HepG2 (cell line): ENCODE measurements around the gene LCMT2. TPM values are rescaled to one million over a fixed set of nuclear protein-coding genes. Genes with fewer than 3 reads are reported as not detected.

Source experiments
- ATAC-seq: fragments of 200-7000 bp; cut with Tn5 transposase; 3 replicates; pipeline ENCODE4 v1.9.1; 2020; ENCODE audit warnings: mild to moderate bottlenecking, moderate library complexity
- BruUV-seq: library from RNA; stranded (reverse); fragments of 400-500 nt; replicated peaks from 2 replicates; lab custom pipeline; 2021; lab: Mats Ljungman, UMichigan
- CTCF ChIA-PET: fragments of 300-600 bp; formaldehyde crosslinking; extraction: SDS; loops from one replicate; lab custom pipeline; 2021; ENCODE audit warnings: low total read pairs, inconsistent platforms, low intra/inter-chr PET ratio; lab: Yijun Ruan, JAX
- POLR2A ChIA-PET: fragments of 350-600 bp; sonication (Branson Sonifier 250); formaldehyde crosslinking; loops from one replicate; lab custom pipeline; 2020; ENCODE audit warnings: antibody characterized with exemption, inconsistent platforms; lab: Yijun Ruan, JAX
- DNase-seq: peaks from one replicate; pipeline ENCODE4 v3.0.0-alpha.2; 2015; ENCODE audit warnings: low spot score
- FAIRE-seq: peaks from 3 replicates; lab custom pipeline; 2011; peaks lifted over from hg19 to GRCh38; lab: Jason Lieb, UNC
- H2AFZ ChIP-seq: one replicate; pipeline ENCODE4 v1.6.1; 2011; ENCODE audit warnings: low read length, inconsistent platforms
- H3K27ac ChIP-seq: fragments of 300-600 bp; 3 replicates; pipeline ENCODE4 v1.8.0; 2011; ENCODE audit warnings: mixed run types, mild to moderate bottlenecking, mixed read lengths, low read length, inconsistent platforms; ENCODE audit not compliant: insufficient read depth; ENCODE audit errors: extremely low read length
- H3K27me3 ChIP-seq, 2 experiments: fragments of 200-600 bp in 1 of 2; 2 replicates in 1 of 2; 3 replicates in 1 of 2; pipeline versions ENCODE4 v1.6.0 to v1.8.0; 2011; ENCODE audit warnings: low read length in 2 of 2, mild to moderate bottlenecking in 2 of 2, moderate library complexity in 2 of 2, inconsistent platforms in 1 of 2; ENCODE audit not compliant: insufficient read depth in 2 of 2, control insufficient read depth in 1 of 2
- H3K36me3 ChIP-seq, 2 experiments: fragments of 200-600 bp in 1 of 2; replicated peaks in 1 of 2; 2 replicates in 1 of 2; 3 replicates in 1 of 2; pipeline versions ENCODE4 v1.5.1 to v1.8.0; 2011; ENCODE audit warnings: low read length in 2 of 2, inconsistent platforms in 1 of 2; ENCODE audit not compliant: insufficient read depth in 2 of 2, control insufficient read depth in 1 of 2
- H3K4me1 ChIP-seq: 2 replicates; pipeline ENCODE4 v1.5.1; 2012; ENCODE audit warnings: low read length, inconsistent platforms; ENCODE audit not compliant: insufficient read depth
- H3K4me2 ChIP-seq: 2 replicates; pipeline ENCODE4 v1.6.0; 2011; ENCODE audit warnings: low read depth, low read length, inconsistent platforms
- H3K4me3 ChIP-seq, 3 experiments: fragments of 200-600 bp in 1 of 3; sonication (generic), shearing (Covaris generic) in 1 of 3; replicated peaks in 1 of 3; 2 replicates each; pipeline ENCODE4 v1.5.1; 2011 to 2016; ENCODE audit warnings: low read length in 3 of 3, inconsistent platforms in 2 of 3, low read depth in 2 of 3, mild to moderate bottlenecking in 2 of 3, control low read depth in 1 of 3, mixed read lengths in 1 of 3; ENCODE audit not compliant: insufficient read depth in 1 of 3
- H3K79me2 ChIP-seq: one replicate; pipeline ENCODE4 v1.6.1; 2011; ENCODE audit warnings: low read length, inconsistent platforms; ENCODE audit not compliant: insufficient read depth
- H3K9ac ChIP-seq: 2 replicates; pipeline ENCODE4 v1.6.0; 2011; ENCODE audit warnings: mild to moderate bottlenecking, low read depth, low read length, inconsistent platforms; ENCODE audit not compliant: insufficient read depth
- H3K9me3 ChIP-seq: 2 replicates; pipeline ENCODE4 v1.5.1; 2012; ENCODE audit warnings: mild to moderate bottlenecking, low read length
- H4K20me1 ChIP-seq: 2 replicates; pipeline ENCODE4 v1.6.0; 2011; ENCODE audit warnings: inconsistent platforms, mild to moderate bottlenecking, low read length, moderate library complexity; ENCODE audit not compliant: insufficient read depth
- AGO2 ChIP-seq: fragments of 200-400 bp; formaldehyde crosslinking; optimal IDR thresholded peaks from 2 replicates; pipeline ENCODE3; 2017; ENCODE audit warnings: mild to moderate bottlenecking, low read depth, low read length, moderate library complexity
- ELF1 ChIP-seq: sonication (generic); formaldehyde crosslinking; IDR thresholded peaks from 2 replicates; pipeline ENCODE4 v1.4.0; 2020; ENCODE audit warnings: missing genetic modification reagents
- HNF4A ChIP-seq: sonication (generic); formaldehyde crosslinking; IDR thresholded peaks from 2 replicates; pipeline ENCODE4 v1.4.0; 2020; ENCODE audit warnings: missing genetic modification reagents
- HNRNPLL ChIP-seq: fragments of 200-400 bp; formaldehyde crosslinking; IDR thresholded peaks from 2 replicates; pipeline ENCODE4 v1.6.1; 2017; ENCODE audit warnings: mild to moderate bottlenecking, low read depth, low read length; ENCODE audit not compliant: poor library complexity, severe bottlenecking
- HOXA9 ChIP-seq: sonication (generic); formaldehyde crosslinking; IDR thresholded peaks from 2 replicates; pipeline ENCODE4 v1.8.1; 2022; ENCODE audit warnings: missing genetic modification reagents, mild to moderate bottlenecking, moderate library complexity, borderline replicate concordance
- NFKBIZ ChIP-seq: IDR thresholded peaks from 2 replicates; pipeline ENCODE4 v1.6.1; 2018; ENCODE audit warnings: missing genetic modification reagents, missing compliant biosample characterization
- NRL ChIP-seq: sonication (generic); formaldehyde crosslinking; IDR thresholded peaks from 2 replicates; pipeline ENCODE4 v1.5.0; 2020; ENCODE audit warnings: missing genetic modification reagents, mild to moderate bottlenecking, moderate library complexity, borderline replicate concordance
- PRDM4 ChIP-seq: sonication (generic); formaldehyde crosslinking; IDR thresholded peaks from 2 replicates; pipeline ENCODE4 v1.9.0; 2021; ENCODE audit warnings: missing genetic modification reagents, borderline replicate concordance
- SAP130 ChIP-seq: IDR thresholded peaks from 2 replicates; pipeline ENCODE4 v1.6.1; 2016; ENCODE audit warnings: low read depth
- TBX2 ChIP-seq: sonication (generic); formaldehyde crosslinking; IDR thresholded peaks from 2 replicates; pipeline ENCODE4 v1.5.0; 2020; ENCODE audit warnings: missing genetic modification reagents, mild to moderate bottlenecking, borderline replicate concordance
- TFAP4 ChIP-seq: sonication (generic); IDR thresholded peaks from 2 replicates; pipeline ENCODE4 v1.6.1; 2016; ENCODE audit warnings: low read depth, borderline replicate concordance
- ZBTB20 ChIP-seq: sonication (generic); formaldehyde crosslinking; IDR thresholded peaks from 2 replicates; pipeline ENCODE4 v1.8.1; 2023; ENCODE audit warnings: missing genetic modification reagents, low read depth, mild to moderate bottlenecking, borderline replicate concordance
- ZBTB44 ChIP-seq: sonication (generic); formaldehyde crosslinking; IDR thresholded peaks from 2 replicates; pipeline ENCODE4 v1.4.0; 2020; ENCODE audit warnings: missing genetic modification reagents
- ZFP41 ChIP-seq: sonication (generic); formaldehyde crosslinking; IDR thresholded peaks from 2 replicates; pipeline ENCODE4 v1.4.0; 2020; ENCODE audit warnings: mild to moderate bottlenecking, missing genetic modification reagents, borderline replicate concordance
- ZIK1 ChIP-seq: sonication (generic); formaldehyde crosslinking; IDR thresholded peaks from 2 replicates; pipeline ENCODE4 v1.5.0; 2020; ENCODE audit warnings: mild to moderate bottlenecking, low read depth, missing genetic modification reagents, borderline replicate concordance
- ZNF343 ChIP-seq: sonication (generic); formaldehyde crosslinking; IDR thresholded peaks from 2 replicates; pipeline ENCODE4 v1.4.0; 2020; ENCODE audit warnings: mild to moderate bottlenecking, missing genetic modification reagents
- ZNF567 ChIP-seq: sonication (generic); formaldehyde crosslinking; IDR thresholded peaks from 2 replicates; pipeline ENCODE4 v1.8.1; 2023; ENCODE audit warnings: mild to moderate bottlenecking, missing genetic modification reagents, borderline replicate concordance
- ZNF703 ChIP-seq: sonication (generic); formaldehyde crosslinking; IDR thresholded peaks from 2 replicates; pipeline ENCODE4 v1.5.1; 2020; ENCODE audit warnings: missing genetic modification reagents, mild to moderate bottlenecking, moderate library complexity, borderline replicate concordance
- WGBS: methylation state at CpG from one replicate; pipeline ENCODE4 v1.1.6; 2017; ENCODE audit warnings: low lambda C conversion rate; 5-methylcytosine and 5-hydroxymethylcytosine counted together
- in situ Hi-C: cut with HindIII; loops from 2 replicates; pipeline ENCODE4 v1.10.0; 2017; ENCODE audit warnings: low pct_unique_long_range_greater_than_20kb; ENCODE audit not compliant: extremely low pct_ligation_motif_present
- intact Hi-C: fragments of 100-400 bp; cut with micrococcal nuclease; formaldehyde crosslinking; loops from one replicate; pipeline ENCODE4 v1.10.0; 2022; ENCODE audit not compliant: unreplicated experiment
- polyA plus RNA-seq, 8 experiments: library from polyadenylated mRNA; depleted of rRNA in 3 of 8; stranded (reverse) in 7 of 8; unstranded in 1 of 8; fragments of >200 nt; fragmentation: Illumina TruSeq in 4 of 8; extraction: Trizol in 4 of 8; gene quantifications; 2 replicates each; pipeline versions ENCODE4 v1.2.1 to v1.2.3, GENCODE V29; 2011 to 2016; ENCODE audit warnings: low read depth in 4 of 8, missing spikeins in 1 of 8, mixed read lengths in 1 of 8; ENCODE audit not compliant: insufficient read depth in 1 of 8
- total RNA-seq, 5 experiments: library from RNA; depleted of rRNA; stranded (reverse); fragments of >200 nt; fragmentation: Illumina TruSeq; extraction: Trizol; gene quantifications; 2 replicates each; pipeline ENCODE4 v1.2.3, GENCODE V29; 2016; ENCODE audit warnings: low read depth in 1 of 5

The LCMT2 gene
- total and polyA plus RNA-seq, 2 of the 13 experiments (the other 11 are each of a cell fraction or from before 2014, with no cell fraction given): 6.9 to 9.1 TPM

- Histone ChIP-seq H3K4me3 (peak overlapping the region; percentile 86 to 98 (median 91)), H3K36me3 (peaks cover 0 to 19% of the 10 kb centered on the region in 2 experiments; a peak in 3 of 5 replicates), H3K9ac (peak overlapping the region; percentile 90), H3K79me2 (peaks cover 42% of the 10 kb centered on the region), H3K27me3 (no peaks in the 10 kb centered on the region; a peak in 1 of 5 replicates), H4K20me1 (peaks cover 9% of the 10 kb centered on the region; the same call in 1 of the 2 replicates), H3K27ac (peak overlapping the region; percentile 94), H3K4me1 (peaks cover 54% of the 10 kb centered on the region), H2AFZ (peak overlapping the region; percentile 67), H3K4me2 (peak overlapping the region; percentile 98), H3K9me3 (no peaks in the 10 kb centered on the region)
- DNase-seq (peak; percentile 27), ATAC-seq (peak; percentile 78), FAIRE-seq (peak; percentile 52)
- no TSS peak for BruUV-seq
- in situ Hi-C loops: no loop called here
- 3% methylated on average over 10 of the region's 45 CpGs for WGBS
- intact Hi-C loops: no loop called here
- ChIA-PET CTCF (no interaction called here), POLR2A (interaction anchor here (0.8 to 1.8 kb wide), 7 partner anchors 9 to 407 kb away, joined by 3 to 16 read pairs (median 3); no protein-coding TSS in a partner anchor)
- peak; percentile 53; the same call in 1 of the 2 replicates for TF ChIP-seq SAP130 (CRISPR knock-in tag)
- TF ChIP-seq PRDM4 (CRISPR knock-in tag): no peak
- peak; percentile 6 for TF ChIP-seq HNRNPLL
- TF ChIP-seq HOXA9 (CRISPR knock-in tag): no peak
- TF ChIP-seq ZBTB44: no peak
- 0 out of 2 replicates have a peak, but pooled peaks have one; percentile 26 for TF ChIP-seq ZIK1 (CRISPR knock-in tag)
- no peak for TF ChIP-seq ZNF567 (CRISPR knock-in tag)
- peak; percentile 20; the same call in 1 of the 2 replicates for TF ChIP-seq ZNF703
- peak; percentile 15 for TF ChIP-seq AGO2
- no peak for TF ChIP-seq HNF4A (CRISPR knock-in tag)
- no peak for TF ChIP-seq ZFP41 (CRISPR knock-in tag)
- TF ChIP-seq NRL (CRISPR knock-in tag): peak; percentile 23; the same call in 1 of the 2 replicates
- TF ChIP-seq TBX2: no peak
- TF ChIP-seq NFKBIZ (CRISPR knock-in tag): no peak
- peak; percentile 18; the same call in 1 of the 2 replicates for TF ChIP-seq ELF1 (CRISPR knock-in tag)
- TF ChIP-seq TFAP4: peak; percentile 83; the same call in 1 of the 2 replicates
- no peak; the same call in 1 of the 2 replicates for TF ChIP-seq ZNF343
- TF ChIP-seq ZBTB20 (CRISPR knock-in tag): no peak
These were observed 40.1 kb upstream of the LCMT2 start for GRCh38 chr15:43370310-43370974.
